GM12865 (cell line): ENCODE measurements around the gene IHH.

ENCODE experiments used
- DNase-seq: peaks from one replicate; pipeline ENCODE4 v3.0.0; 2010; ENCODE audit warnings: low read depth
- H3K4me3 ChIP-seq: 2 replicates; pipeline ENCODE4 v1.5.1; 2011; ENCODE audit warnings: mild to moderate bottlenecking, low read depth, low read length, control low read depth
- TF ChIP-seq, protein P1 (sequence below): IDR thresholded peaks from 2 replicates; pipeline ENCODE4 v1.5.1; 2011; ENCODE audit warnings: low read length, control low read depth, low read depth, inconsistent platforms; ENCODE audit not compliant: insufficient read depth; ENCODE audit errors: missing control alignments

Gene IHH

DNA sequence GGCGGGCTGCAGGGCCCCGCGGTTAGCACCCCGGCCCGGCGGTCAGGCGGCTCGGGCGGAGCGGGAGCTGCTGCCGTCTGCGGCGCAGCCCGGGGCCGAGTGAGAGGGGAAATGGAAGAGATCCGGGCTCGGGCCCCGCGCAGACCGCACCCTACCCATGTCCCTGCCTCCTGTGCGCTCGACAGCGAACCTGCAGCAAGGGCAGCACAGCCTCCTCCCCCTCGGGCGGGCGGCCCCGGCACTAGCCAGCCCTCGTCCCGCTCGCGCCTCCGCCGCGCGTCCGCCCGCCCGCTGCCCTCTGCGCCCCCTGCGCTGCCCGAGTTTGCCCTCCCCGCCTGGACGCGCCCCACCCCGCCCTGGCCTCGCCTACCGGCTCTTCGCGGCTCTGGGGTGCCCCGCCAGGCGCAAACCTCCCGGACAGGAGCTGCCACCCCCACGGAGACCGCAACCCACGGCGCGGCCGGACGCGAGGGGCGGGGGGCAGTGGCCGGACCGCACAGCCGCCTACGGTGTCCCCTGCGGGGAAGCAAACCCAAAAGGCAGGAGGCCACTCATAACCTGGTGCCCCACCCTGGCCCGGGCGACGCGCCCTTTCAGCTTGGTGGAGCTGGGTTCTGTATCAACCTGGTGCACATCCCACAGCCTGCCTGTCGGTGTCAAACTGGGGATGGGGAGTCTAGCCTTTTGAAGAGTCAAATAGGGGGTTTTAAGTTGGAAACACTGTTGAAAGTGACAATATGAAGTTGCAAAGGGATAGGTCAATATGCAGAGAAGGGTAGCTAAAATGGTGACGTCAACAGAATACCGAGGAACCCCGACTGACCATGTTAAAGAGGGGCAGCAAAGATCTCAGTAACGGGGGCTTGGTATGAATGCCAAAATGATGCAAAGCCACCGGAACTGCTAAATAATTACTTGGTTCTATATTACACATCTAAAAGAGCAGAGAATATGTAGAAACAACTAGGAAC lies at the start of gene IHH:
TSS of gene IHH (minus strand) at position 101 of the 971 bp plus-strand sequence. CDS start 454 bp downstream, outside the sequence.
- no peak for DNase-seq
- no peak within 1 kb of the TSS for H3K4me3 ChIP-seq
- TF ChIP-seq, protein P1, sequence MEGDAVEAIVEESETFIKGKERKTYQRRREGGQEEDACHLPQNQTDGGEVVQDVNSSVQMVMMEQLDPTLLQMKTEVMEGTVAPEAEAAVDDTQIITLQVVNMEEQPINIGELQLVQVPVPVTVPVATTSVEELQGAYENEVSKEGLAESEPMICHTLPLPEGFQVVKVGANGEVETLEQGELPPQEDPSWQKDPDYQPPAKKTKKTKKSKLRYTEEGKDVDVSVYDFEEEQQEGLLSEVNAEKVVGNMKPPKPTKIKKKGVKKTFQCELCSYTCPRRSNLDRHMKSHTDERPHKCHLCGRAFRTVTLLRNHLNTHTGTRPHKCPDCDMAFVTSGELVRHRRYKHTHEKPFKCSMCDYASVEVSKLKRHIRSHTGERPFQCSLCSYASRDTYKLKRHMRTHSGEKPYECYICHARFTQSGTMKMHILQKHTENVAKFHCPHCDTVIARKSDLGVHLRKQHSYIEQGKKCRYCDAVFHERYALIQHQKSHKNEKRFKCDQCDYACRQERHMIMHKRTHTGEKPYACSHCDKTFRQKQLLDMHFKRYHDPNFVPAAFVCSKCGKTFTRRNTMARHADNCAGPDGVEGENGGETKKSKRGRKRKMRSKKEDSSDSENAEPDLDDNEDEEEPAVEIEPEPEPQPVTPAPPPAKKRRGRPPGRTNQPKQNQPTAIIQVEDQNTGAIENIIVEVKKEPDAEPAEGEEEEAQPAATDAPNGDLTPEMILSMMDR: no peak

DNA sequence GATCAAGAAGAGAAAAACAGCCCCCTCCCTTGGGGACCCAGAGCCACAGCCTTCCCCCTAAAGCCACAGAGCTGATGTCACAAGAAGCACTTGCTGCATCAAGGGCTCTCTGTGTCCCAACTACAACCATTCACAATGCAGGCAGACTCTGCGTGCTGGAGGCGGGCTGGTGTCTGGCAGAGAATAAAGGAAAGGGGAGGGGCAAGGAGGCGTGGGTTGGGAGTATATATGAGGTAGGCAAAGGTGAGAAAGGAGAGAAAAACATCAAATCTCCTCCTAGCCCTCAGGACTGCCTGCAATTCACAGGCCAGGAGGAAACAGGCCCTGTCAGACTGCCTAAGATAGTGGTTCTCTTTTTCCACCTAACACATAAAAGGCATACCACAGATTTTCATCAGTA lies 48.8 kb upstream of the IHH start:
- TF ChIP-seq, protein P1: no peak
- H3K4me3 ChIP-seq: no peak overlapping the region
- DNase-seq: no peak

DNA sequence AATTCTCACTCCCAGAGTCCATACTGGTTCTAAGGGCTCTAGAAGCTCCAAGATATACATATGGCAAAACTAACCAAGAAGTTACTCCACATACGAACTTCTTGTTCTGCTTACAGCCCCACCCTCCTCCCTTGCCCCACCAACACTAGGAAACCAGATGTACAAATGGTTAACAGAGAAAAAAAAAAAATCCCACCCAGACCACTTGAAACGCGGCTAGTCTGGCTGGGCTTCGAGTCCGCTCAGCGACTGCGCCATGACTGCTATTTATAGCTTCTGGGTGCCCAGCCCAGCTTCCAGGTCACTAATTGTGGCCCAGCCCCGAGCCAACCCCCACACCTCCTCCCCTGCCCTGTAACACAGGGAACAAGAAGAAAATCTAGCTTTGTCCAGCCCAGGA lies 47.0 kb upstream of the IHH start:
- TF ChIP-seq, protein P1: no peak
- DNase-seq: no peak
- no peak overlapping the region for H3K4me3 ChIP-seq

DNA sequence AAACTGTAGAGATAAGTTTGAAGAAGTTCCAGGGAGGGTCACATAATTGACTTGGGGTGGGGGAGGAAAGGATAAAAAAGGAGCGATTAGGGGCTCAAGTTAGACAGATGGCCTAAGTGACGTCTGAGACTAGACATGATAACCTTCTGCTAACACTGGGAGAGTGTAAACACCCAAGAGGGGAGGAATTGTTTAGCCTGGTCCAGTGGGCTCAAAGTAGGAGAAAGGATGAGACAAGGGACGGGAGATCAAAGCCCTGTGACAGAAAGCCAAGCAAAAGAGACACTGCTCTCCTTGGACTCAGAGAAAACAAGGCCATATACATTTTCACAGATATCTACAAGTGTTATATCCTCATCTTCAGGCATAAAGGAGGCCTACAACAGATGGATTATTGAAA lies 45.5 kb upstream of the IHH start:
- no peak overlapping the region for H3K4me3 ChIP-seq
- TF ChIP-seq, protein P1: no peak
- DNase-seq: no peak

DNA sequence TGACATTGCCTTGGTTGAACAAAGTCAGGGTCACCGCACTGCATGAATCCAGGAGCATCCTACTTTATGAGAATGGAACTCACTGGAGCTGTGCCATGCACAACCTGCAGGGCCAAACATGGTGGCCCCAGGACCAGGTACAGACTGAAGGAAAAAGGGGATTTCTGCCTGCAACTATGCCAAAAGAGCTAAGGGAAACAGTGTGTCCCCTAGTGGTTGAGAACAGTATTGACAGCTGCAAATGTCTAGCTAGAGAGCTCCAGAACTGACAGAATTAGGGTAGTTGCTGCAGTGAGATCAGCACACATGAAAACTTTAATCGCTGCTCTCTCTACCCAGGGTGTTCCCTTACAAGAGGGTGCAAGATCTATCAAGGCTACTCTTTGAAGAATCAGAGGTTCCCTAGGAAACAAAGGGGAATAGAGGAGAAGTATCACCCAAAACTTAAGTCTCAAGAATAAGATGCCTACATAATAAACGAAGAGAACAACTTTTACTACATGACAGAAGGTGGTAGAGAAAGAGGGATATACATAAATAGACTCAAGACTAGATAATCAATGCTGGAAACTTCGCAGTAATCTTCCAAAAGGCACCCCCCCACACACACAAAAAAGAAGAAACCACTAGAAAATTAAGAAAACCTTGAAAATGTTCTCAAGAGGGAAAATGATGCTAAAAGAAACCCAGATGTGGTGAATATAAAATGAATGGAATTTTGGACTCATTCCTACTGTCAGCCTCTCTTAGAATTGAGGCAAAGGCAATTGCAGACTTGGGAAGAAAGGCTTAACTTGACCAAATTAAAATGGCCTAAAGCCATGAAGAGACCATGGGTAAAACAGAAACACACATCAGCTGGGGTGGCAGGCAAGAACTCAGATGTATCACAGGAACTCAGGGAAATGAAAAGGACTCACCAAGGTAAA lies 43.6 kb upstream of the IHH start:
- peak; percentile 60 for DNase-seq
- no peak overlapping the region for H3K4me3 ChIP-seq
- TF ChIP-seq, protein P1: peak; percentile 92

DNA sequence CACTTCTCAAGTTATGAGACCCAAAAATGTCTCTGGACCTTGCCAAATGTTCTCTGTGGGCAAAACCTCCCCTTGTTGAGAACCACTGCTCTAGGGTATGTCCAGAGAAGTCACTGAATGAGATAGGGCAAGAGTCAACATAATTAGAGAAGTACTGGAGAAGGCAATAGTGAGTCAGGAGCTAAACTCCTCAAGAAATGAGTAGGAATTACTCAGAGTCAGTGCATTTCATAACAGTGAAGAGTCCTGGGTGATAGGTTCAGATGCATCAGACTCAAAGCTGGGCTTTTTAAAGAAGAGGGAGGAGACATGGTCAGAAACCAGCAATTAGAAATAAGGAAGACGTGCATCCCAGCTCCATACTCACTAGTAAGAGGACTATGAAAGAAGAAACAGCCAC lies 38.6 kb upstream of the IHH start:
- DNase-seq: no peak
- no peak overlapping the region for H3K4me3 ChIP-seq

More for the DNA sequence above, 38.6 kb upstream of the IHH start:
- TF ChIP-seq, protein P1: no peak
